ENCODE data around the gene PPIA. TPM values are rescaled to one million over a fixed set of nuclear protein-coding genes. Genes with fewer than 3 reads are reported as not detected.

The PPIA gene
- total RNA-seq, 2 experiments from 2014 or later, result 2,568 to 2,621 TPM

DNA sequence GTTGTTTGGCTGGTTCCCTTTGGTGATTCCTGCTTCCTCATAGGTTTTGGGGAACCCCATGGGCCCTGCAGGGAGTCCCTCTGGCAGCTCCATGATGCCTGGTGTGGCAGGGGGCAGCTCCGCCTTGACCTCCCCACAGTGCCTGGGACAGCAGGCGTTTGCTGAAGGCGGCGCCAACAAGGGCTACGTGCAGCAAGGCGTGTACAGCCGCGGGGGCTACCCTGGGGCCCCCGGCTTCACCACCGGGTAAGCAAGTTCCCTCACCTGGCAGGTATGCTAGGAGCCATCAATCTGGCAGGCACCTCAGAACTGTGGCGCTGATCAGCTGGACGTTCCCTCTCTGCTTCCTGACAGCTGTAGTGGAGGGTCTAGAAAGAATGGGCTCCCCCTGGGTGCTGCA lies 39.6 kb upstream of the PPIA start:
- ChIA-PET POLR2A (no interaction called here), CTCF (no interaction called here)
- no peak for DNase-seq
- no peak for ATAC-seq
- Mint-ChIP-seq H3K36me3 (ENCODE audit: low read depth) (peaks cover 19% of the 10 kb centered on the region), H3K27ac (no peak overlapping the region), H3K27me3 (ENCODE audit: low read depth) (no peaks in the 10 kb centered on the region), H3K9me3 (ENCODE audit: insufficient read depth) (no peaks in the 10 kb centered on the region), H3K4me3 (no peak overlapping the region), H3K4me1 (ENCODE audit: low read depth) (peaks cover 15% of the 10 kb centered on the region)

DNA sequence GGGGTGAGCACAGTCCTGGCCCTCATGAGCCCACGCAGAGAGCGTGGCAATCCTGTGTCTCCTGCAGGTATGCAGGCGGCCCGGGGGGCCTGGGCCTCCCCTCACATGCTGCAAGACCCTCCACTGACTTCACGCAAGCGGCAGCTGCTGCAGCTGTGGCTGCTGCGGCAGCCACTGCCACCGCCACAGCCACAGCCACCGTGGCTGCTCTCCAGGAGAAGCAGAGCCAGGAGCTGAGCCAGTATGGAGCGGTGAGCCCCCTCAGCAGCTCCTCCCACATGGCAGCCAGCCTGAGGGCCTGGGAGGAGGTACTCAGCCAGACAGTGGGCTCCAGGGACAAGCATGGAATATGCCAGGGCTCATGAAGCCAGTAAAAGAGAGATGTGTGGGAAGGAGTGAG lies 39.2 kb upstream of the PPIA start:
- no peak for ATAC-seq
- Mint-ChIP-seq H3K4me1 (ENCODE audit: low read depth) (peaks cover 14% of the 10 kb centered on the region), H3K9me3 (ENCODE audit: insufficient read depth) (no peaks in the 10 kb centered on the region), H3K36me3 (ENCODE audit: low read depth) (peaks cover 21% of the 10 kb centered on the region), H3K4me3 (no peak overlapping the region), H3K27ac (no peak overlapping the region), H3K27me3 (ENCODE audit: low read depth) (no peaks in the 10 kb centered on the region)
- CTCF ChIA-PET, result no interaction called here
- POLR2A ChIA-PET, result no interaction called here
- no peak for DNase-seq

DNA sequence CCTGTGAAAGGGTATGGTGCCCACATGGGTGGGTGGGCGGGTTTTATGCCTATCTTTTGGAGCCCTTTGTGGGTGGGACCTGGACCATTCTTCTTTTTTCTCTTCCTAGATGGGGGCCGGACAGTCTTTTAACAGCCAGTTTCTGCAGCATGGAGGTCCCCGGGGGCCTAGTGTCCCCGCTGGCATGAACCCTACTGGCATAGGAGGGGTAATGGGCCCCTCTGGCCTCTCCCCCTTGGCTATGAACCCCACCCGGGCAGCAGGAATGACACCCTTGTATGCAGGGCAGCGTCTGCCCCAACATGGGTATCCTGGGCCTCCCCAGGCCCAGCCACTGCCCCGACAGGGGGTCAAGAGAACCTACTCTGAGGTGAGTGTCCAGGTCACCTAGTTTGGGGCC lies 38.7 kb upstream of the PPIA start:
- ATAC-seq (no peak), DNase-seq (no peak)
- CTCF ChIA-PET, result no interaction called here
- peaks cover 10% of the 10 kb centered on the region for H3K4me1 Mint-ChIP-seq (ENCODE audit: low read depth)
- H3K9me3 Mint-ChIP-seq (ENCODE audit: insufficient read depth), result no peaks in the 10 kb centered on the region
- POLR2A ChIA-PET, result interaction anchor here (1.1 kb wide), 1 partner anchor 41 kb away, joined by 5 read pairs; no protein-coding TSS in a partner anchor
- no peak overlapping the region for H3K27ac Mint-ChIP-seq
- no peak overlapping the region for H3K4me3 Mint-ChIP-seq
- H3K27me3 Mint-ChIP-seq (ENCODE audit: low read depth), result no peaks in the 10 kb centered on the region
- H3K36me3 Mint-ChIP-seq (ENCODE audit: low read depth), result peaks cover 19% of the 10 kb centered on the region

DNA sequence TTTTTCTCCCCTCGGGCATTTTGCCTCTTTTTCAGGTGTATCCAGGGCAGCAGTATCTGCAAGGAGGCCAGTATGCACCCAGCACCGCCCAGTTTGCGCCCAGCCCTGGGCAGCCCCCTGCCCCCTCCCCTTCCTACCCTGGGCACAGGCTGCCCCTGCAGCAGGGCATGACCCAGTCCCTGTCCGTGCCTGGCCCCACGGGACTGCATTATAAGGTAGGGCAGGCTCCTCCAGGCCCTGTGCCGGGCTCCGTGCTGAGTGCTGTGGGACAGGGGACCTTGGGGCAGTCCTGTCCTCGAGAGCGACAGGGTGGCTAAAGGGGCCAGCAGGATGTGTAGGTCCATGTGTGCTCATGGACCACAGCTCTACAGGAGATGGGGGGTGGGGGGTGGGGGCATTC lies 37.2 kb upstream of the PPIA start:
- H3K9me3 Mint-ChIP-seq (ENCODE audit: insufficient read depth), result no peaks in the 10 kb centered on the region
- no peak for ATAC-seq
- no peak overlapping the region for H3K4me3 Mint-ChIP-seq
- no peaks in the 10 kb centered on the region for H3K27me3 Mint-ChIP-seq (ENCODE audit: low read depth)
- H3K27ac Mint-ChIP-seq, result no peak overlapping the region
- peaks cover 25% of the 10 kb centered on the region for H3K36me3 Mint-ChIP-seq (ENCODE audit: low read depth)
- ChIA-PET CTCF (no interaction called here), POLR2A (no interaction called here)
- H3K4me1 Mint-ChIP-seq (ENCODE audit: low read depth), result peaks cover 8% of the 10 kb centered on the region
- no peak for DNase-seq

DNA sequence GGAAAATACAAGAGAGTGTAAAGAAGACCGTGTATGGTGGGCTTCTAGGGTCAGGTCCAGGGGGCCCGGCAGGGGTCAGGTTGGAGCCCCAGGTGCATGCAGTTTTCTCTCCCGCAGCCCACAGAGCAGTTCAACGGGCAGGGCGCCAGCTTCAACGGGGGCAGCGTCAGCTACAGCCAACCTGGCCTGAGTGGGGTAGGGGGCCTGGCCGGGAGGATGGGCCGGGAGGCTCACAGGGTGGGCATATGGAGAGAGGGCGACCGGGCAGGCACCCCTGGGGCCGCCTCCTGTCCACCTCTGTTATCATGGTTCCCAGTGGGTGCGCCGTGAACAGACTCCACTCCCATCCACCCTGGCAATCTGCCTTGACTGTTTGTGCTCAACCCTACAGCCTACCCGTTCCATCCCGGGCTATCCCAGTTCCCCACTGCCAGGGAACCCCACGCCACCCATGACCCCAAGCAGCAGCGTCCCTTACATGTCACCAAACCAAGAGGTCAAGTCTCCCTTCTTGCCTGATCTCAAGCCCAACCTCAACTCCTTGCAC lies 36.4 kb upstream of the PPIA start:
- peaks cover 2% of the 10 kb centered on the region for H3K4me1 Mint-ChIP-seq (ENCODE audit: low read depth)
- no peaks in the 10 kb centered on the region for H3K27me3 Mint-ChIP-seq (ENCODE audit: low read depth)
- no peak for DNase-seq
- ATAC-seq, result no peak
- ChIA-PET POLR2A (no interaction called here), CTCF (no interaction called here)
- peak overlapping the region; percentile 27 for H3K27ac Mint-ChIP-seq
- no peaks in the 10 kb centered on the region for H3K9me3 Mint-ChIP-seq (ENCODE audit: insufficient read depth)
- H3K4me3 Mint-ChIP-seq, result no peak overlapping the region
- peaks cover 31% of the 10 kb centered on the region for H3K36me3 Mint-ChIP-seq (ENCODE audit: low read depth)

DNA sequence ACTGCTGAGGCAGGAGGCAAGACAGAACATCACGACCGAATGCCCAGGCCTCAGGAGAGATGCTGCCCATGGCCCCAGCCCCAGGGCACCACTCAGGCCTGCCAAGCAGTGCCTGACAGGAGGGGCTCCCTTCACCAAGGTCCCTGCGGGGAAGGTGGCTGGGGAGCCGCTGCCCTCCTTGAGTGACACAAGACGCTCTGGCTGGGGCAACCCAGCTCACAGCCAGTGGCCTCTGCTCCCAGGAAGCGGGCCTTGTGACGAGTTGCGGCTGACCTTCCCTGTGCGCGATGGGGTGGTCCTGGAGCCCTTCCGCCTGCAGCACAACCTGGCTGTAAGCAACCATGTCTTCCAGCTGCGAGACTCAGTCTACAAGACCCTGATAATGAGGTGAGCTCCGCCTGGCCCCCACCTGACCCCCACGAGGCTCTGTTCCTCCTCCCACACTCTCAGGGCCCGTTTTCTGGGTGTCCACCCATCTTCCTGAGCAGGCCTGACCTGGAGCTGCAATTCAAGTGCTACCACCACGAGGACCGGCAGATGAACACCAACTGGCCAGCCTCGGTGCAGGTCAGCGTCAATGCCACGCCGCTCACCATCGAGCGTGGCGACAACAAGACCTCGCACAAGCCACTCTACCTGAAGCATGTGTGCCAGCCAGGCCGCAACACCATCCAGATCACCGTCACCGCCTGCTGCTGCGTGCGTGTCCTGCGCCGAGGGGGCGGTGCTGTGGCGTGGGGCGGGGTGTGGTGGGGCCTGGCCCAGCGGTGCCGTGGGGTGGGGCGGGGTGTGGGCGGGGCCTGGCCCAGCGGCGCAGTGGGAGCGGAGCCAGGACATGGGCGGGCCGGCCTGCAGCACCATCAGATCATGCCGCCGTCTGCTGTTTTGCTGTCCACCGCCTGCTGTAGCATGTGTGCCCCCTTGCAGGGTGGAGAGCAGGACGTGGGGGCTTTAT lies 35.0 kb upstream of the PPIA start:
- Mint-ChIP-seq H3K4me1 (ENCODE audit: low read depth) (no peaks in the 10 kb centered on the region), H3K4me3 (no peak overlapping the region), H3K9me3 (ENCODE audit: insufficient read depth) (no peaks in the 10 kb centered on the region), H3K27ac (no peak overlapping the region), H3K27me3 (ENCODE audit: low read depth) (no peaks in the 10 kb centered on the region), H3K36me3 (ENCODE audit: low read depth) (peaks cover 37% of the 10 kb centered on the region)
- ATAC-seq, result no peak
- ChIA-PET POLR2A (no interaction called here), CTCF (no interaction called here)
- no peak for DNase-seq

DNA sequence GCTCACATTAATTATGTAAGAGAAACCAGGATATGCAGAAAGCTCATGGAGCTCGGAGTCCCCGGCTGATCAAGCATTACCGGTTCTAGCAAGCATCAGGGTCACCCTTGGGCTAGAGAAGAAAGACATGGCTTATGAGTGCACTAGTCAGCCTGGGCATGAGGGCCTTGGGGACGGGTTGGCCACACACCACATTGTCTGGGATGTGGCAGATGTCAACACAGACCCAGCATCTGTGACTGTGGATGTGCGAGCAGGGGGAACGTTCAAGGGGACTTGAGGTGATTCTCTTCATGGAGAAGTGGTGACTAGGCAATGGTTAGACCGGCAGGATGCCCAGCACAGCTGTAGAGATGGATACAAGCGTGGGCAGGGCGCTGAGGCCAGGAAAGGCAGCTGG lies 34.2 kb upstream of the PPIA start:
- Mint-ChIP-seq H3K4me1 (ENCODE audit: low read depth) (no peaks in the 10 kb centered on the region), H3K27ac (peak overlapping the region; percentile 46), H3K27me3 (ENCODE audit: low read depth) (no peaks in the 10 kb centered on the region), H3K4me3 (no peak overlapping the region), H3K36me3 (ENCODE audit: low read depth) (peaks cover 42% of the 10 kb centered on the region), H3K9me3 (ENCODE audit: insufficient read depth) (no peaks in the 10 kb centered on the region)
- CTCF ChIA-PET, result interaction anchor here (0.6 kb wide), 1 partner anchor 164 kb away, joined by 3 read pairs; no protein-coding TSS in a partner anchor
- no peak for DNase-seq
- POLR2A ChIA-PET, result no interaction called here
- no peak for ATAC-seq

DNA sequence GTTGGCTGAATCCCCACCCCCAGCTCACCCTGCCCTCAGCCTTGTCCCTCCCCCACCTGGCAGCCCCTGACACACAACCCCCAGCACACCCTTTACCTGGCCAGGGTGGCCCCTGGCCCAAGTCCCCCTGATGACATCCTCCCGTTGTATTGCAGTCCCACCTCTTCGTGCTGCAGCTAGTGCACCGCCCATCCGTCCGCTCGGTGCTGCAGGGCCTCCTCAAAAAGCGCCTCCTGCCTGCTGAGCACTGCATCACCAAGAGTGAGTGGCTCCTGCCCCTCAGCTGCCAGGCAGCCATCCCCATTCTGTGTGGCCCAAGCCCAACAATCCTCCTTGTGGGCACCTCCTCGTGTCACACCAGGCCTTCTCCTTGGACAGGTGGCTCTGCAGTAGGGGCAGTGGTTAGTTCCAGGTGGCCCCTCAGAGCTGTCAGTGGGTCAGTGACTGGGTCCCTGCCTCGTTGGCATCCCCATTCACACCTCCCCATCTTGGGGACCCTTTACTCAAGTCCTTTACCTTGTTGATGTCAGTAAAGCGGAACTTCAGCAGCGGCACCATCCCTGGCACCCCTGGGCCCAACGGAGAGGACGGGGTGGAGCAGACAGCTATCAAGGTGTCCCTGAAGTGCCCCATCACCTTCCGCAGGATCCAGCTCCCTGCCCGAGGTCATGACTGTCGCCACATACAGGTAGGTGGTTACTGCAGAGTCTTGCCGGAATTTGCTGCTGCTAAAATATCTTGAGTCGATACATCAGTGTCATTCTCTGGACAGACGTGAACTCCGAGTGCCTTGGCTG lies 33.6 kb upstream of the PPIA start:
- no peaks in the 10 kb centered on the region for H3K9me3 Mint-ChIP-seq (ENCODE audit: insufficient read depth)
- H3K4me3 Mint-ChIP-seq, result no peak overlapping the region
- ATAC-seq (no peak), DNase-seq (no peak)
- no peak overlapping the region for H3K27ac Mint-ChIP-seq
- peaks cover 5% of the 10 kb centered on the region for H3K4me1 Mint-ChIP-seq (ENCODE audit: low read depth)
- CTCF ChIA-PET, result interaction anchor here (0.6 kb wide), 1 partner anchor 164 kb away, joined by 3 read pairs; no protein-coding TSS in a partner anchor
- POLR2A ChIA-PET, result no interaction called here
- peaks cover 47% of the 10 kb centered on the region for H3K36me3 Mint-ChIP-seq (ENCODE audit: low read depth)
- no peaks in the 10 kb centered on the region for H3K27me3 Mint-ChIP-seq (ENCODE audit: low read depth)

DNA sequence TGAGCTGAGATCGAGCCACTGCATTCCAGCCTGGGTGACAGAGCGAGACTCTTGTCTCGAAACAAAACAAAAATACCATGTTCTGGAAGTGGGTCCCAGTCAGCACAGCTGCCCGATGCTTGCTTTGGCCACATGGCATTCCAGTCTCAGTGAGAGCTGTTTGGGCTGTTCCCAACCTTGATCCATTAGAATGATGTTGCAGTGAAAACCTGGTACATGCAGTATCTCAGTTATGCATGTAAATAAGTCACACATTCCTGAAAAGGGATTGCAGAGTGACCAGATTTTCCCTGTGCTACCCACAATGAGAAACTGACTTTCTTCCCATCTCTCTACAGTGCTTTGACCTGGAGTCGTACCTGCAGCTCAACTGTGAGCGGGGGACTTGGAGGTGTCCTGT lies 32.4 kb upstream of the PPIA start:
- CTCF ChIA-PET, result no interaction called here
- H3K27me3 Mint-ChIP-seq (ENCODE audit: low read depth), result no peaks in the 10 kb centered on the region
- DNase-seq (no peak), ATAC-seq (no peak)
- POLR2A ChIA-PET, result interaction anchor here (0.6 kb wide), 1 partner anchor 55 kb away, joined by 3 read pairs; no protein-coding TSS in a partner anchor
- no peak overlapping the region for H3K4me3 Mint-ChIP-seq
- H3K4me1 Mint-ChIP-seq (ENCODE audit: low read depth), result peaks cover 17% of the 10 kb centered on the region
- H3K36me3 Mint-ChIP-seq (ENCODE audit: low read depth), result peaks cover 47% of the 10 kb centered on the region
- H3K9me3 Mint-ChIP-seq (ENCODE audit: insufficient read depth), result no peaks in the 10 kb centered on the region
- no peak overlapping the region for H3K27ac Mint-ChIP-seq

DNA sequence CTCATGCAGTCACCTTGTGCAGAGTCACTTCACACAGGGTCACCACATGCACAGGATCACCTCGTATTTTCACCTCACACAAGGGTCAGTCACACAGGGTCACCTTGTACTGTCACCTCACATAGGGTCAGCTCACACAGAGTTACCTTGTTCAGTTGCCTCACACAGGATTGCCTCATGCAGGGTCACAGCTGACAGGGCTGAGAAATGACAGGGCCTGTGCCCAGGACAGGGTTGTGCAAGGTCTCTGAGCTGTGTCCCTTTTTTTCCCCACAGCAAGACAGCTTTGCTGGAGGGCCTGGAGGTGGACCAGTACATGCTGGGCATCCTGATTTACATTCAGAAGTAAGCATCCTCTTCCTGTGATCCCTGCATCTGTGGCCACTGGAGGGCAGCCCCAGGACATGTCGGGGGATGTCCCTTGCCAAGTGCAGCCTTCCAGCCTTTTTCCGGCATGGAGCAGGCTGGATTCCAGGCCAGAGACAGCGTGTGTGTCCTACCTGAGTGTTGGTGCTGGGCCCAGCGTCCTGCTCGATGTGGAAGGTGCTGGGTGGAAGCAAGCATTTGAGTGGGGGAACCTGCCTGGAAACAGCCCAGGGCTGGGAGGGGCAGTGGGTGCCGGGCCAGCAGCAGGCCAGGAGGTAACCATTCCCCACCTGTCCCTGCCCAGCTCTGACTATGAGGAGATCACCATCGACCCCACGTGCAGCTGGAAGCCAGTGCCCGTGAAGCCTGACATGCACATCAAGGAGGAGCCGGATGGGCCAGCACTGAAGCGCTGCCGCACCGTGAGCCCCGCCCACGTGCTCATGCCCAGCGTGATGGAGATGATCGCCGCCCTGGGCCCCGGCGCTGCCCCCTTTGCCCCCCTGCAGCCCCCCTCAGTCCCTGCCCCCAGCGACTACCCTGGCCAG lies 31.6 kb upstream of the PPIA start:
- H3K27ac Mint-ChIP-seq, result no peak overlapping the region
- DNase-seq (no peak), ATAC-seq (no peak)
- peaks cover 25% of the 10 kb centered on the region for H3K4me1 Mint-ChIP-seq (ENCODE audit: low read depth)
- H3K27me3 Mint-ChIP-seq (ENCODE audit: low read depth), result no peaks in the 10 kb centered on the region
- CTCF ChIA-PET, result no interaction called here
- no peak overlapping the region for H3K4me3 Mint-ChIP-seq
- no peaks in the 10 kb centered on the region for H3K9me3 Mint-ChIP-seq (ENCODE audit: insufficient read depth)
- POLR2A ChIA-PET, result interaction anchor here (0.6 kb wide), 1 partner anchor 56 kb away, joined by 3 read pairs; no protein-coding TSS in a partner anchor
- peaks cover 54% of the 10 kb centered on the region for H3K36me3 Mint-ChIP-seq (ENCODE audit: low read depth)
